GM12892 (cell line): ENCODE results near the gene UBL7.

Source experiments
- POLR2A ChIP-seq: IDR thresholded peaks from 2 replicates; pipeline ENCODE4 v1.6.1; 2011; ENCODE audit warnings: low read depth, low read length, control low read depth
- POLR2AphosphoS5 ChIP-seq: IDR thresholded peaks from 2 replicates; pipeline ENCODE4 v1.6.1; 2011; ENCODE audit warnings: low read depth, low read length, control low read depth

- TF ChIP-seq POLR2A (no peak), POLR2AphosphoS5 (no peak)
Observed at GRCh38 chr15:74406992-74407705, 53.8 kb downstream of the UBL7 start.
